MM.1S (cell line): ENCODE results near the gene MUC7.
A peak's percentile ranks its signal among the peaks of the same experiment; 100 is the strongest.

Source experiments
- DNase-seq: peaks from one replicate; pipeline ENCODE4 v3.0.0-alpha.2; 2015
- H2AFZ ChIP-seq: fragments of 300-600 bp; sonication (generic); 2 replicates; pipeline ENCODE4 v1.6.0; 2016; ENCODE audit warnings: antibody characterized with exemption, low read length
- H3F3A ChIP-seq: fragments of 300-600 bp; sonication (generic); 2 replicates; pipeline ENCODE4 v1.6.1; 2016; ENCODE audit warnings: mild to moderate bottlenecking, antibody characterized with exemption, low read length, moderate library complexity, mixed read lengths; ENCODE audit not compliant: insufficient read depth
- H3K27ac ChIP-seq: fragments of 300-600 bp; sonication (generic); 2 replicates; pipeline ENCODE4 v1.5.1; 2016; ENCODE audit warnings: mild to moderate bottlenecking, low read length
- H3K27me3 ChIP-seq: fragments of 300-600 bp; sonication (generic); replicated peaks from 2 replicates; pipeline ENCODE4 v1.6.0; 2016; ENCODE audit warnings: low read length; ENCODE audit not compliant: insufficient read depth
- H3K36me3 ChIP-seq: fragments of 300-600 bp; sonication (generic); replicated peaks from 2 replicates; pipeline ENCODE4 v1.6.1; 2016; ENCODE audit warnings: mild to moderate bottlenecking, low read length, mixed read lengths; ENCODE audit not compliant: insufficient read depth
- H3K4me1 ChIP-seq: fragments of 300-600 bp; sonication (generic); 2 replicates; pipeline ENCODE4 v1.6.1; 2016; ENCODE audit warnings: low read length, mixed read lengths
- H3K4me2 ChIP-seq: fragments of 300-600 bp; sonication (generic); 2 replicates; pipeline ENCODE4 v1.6.0; 2016; ENCODE audit warnings: low read depth, low read length
- H3K4me3 ChIP-seq: fragments of 300-600 bp; sonication (generic); 2 replicates; pipeline ENCODE4 v1.5.1; 2016; ENCODE audit warnings: low read length, mixed read lengths
- H3K79me2 ChIP-seq: fragments of 300-600 bp; sonication (generic); 2 replicates; pipeline ENCODE4 v1.6.1; 2016; ENCODE audit warnings: mixed run types, low read length, mixed read lengths
- H3K9ac ChIP-seq: fragments of 300-600 bp; sonication (generic); 2 replicates; pipeline ENCODE4 v1.6.1; 2016; ENCODE audit warnings: low read length, mixed read lengths
- H3K9me2 ChIP-seq: fragments of 300-600 bp; sonication (generic); replicated peaks from 2 replicates; pipeline ENCODE4 v1.6.1; 2016; ENCODE audit warnings: mild to moderate bottlenecking, low read length, mixed read lengths; ENCODE audit not compliant: insufficient read depth
- H3K9me3 ChIP-seq: fragments of 300-600 bp; sonication (generic); replicated peaks from 2 replicates; pipeline ENCODE4 v1.6.1; 2016; ENCODE audit warnings: mild to moderate bottlenecking, low read length, mixed read lengths; ENCODE audit not compliant: insufficient read depth
- H4K20me1 ChIP-seq: fragments of 300-600 bp; sonication (generic); 2 replicates; pipeline ENCODE4 v1.6.1; 2016; ENCODE audit warnings: mild to moderate bottlenecking, low read length, moderate library complexity, mixed read lengths; ENCODE audit not compliant: insufficient read depth
- EZH2 ChIP-seq: fragments of 300-600 bp; sonication (generic); optimal IDR thresholded peaks from 2 replicates; pipeline ENCODE3; 2017; ENCODE audit warnings: low read depth, mild to moderate bottlenecking, antibody characterized with exemption, low read length, mixed read lengths
- EZH2phosphoT487 ChIP-seq: fragments of 300-600 bp; sonication (generic); IDR thresholded peaks from 2 replicates; pipeline ENCODE4 v1.6.1; 2018; ENCODE audit warnings: antibody characterized with exemption, low read length
- TF ChIP-seq, protein P1 (sequence below): fragments of 300-600 bp; sonication (generic); IDR thresholded peaks from 2 replicates; pipeline ENCODE4 v1.5.1; 2016; ENCODE audit warnings: antibody characterized with exemption, low read length, mixed read lengths

MUC7 gene

DNA sequence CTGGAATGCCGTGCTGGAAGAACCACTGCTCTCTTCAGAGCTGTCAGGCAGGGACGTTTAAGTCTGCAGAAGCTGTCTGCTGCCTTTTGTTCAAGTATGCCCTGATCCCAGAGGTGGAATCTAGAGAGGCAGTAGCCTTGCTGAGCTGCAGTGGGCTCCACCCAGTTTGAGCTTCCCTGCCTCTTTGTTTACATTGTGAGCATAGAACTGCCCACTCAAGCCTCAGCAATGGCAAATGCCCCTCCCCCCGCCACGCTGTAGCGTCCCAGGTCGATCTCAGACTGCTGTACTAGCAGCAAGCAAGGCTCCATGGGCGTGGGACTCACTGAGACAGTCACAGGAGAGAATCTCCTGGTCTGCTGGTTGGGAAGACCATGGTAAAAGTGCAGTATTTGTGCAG, 34.8 kb upstream of the MUC7 start:
- Histone ChIP-seq H3K27me3 (no peaks in the 10 kb centered on the region), H2AFZ (no peak overlapping the region), H3K27ac (no peak overlapping the region), H3K9ac (no peak overlapping the region), H3K36me3 (no peaks in the 10 kb centered on the region), H3K9me2 (no peaks in the 10 kb centered on the region), H3K4me3 (no peak overlapping the region), H3K4me2 (no peak overlapping the region), H3K9me3 (no peaks in the 10 kb centered on the region), H3F3A (no peaks in the 10 kb centered on the region), H3K4me1 (no peaks in the 10 kb centered on the region), H4K20me1 (no peaks in the 10 kb centered on the region), H3K79me2 (no peaks in the 10 kb centered on the region)
- DNase-seq = no peak
- no peak for TF ChIP-seq EZH2phosphoT487
- TF ChIP-seq, protein P1, sequence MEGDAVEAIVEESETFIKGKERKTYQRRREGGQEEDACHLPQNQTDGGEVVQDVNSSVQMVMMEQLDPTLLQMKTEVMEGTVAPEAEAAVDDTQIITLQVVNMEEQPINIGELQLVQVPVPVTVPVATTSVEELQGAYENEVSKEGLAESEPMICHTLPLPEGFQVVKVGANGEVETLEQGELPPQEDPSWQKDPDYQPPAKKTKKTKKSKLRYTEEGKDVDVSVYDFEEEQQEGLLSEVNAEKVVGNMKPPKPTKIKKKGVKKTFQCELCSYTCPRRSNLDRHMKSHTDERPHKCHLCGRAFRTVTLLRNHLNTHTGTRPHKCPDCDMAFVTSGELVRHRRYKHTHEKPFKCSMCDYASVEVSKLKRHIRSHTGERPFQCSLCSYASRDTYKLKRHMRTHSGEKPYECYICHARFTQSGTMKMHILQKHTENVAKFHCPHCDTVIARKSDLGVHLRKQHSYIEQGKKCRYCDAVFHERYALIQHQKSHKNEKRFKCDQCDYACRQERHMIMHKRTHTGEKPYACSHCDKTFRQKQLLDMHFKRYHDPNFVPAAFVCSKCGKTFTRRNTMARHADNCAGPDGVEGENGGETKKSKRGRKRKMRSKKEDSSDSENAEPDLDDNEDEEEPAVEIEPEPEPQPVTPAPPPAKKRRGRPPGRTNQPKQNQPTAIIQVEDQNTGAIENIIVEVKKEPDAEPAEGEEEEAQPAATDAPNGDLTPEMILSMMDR = no peak
- no peak for TF ChIP-seq EZH2

DNA sequence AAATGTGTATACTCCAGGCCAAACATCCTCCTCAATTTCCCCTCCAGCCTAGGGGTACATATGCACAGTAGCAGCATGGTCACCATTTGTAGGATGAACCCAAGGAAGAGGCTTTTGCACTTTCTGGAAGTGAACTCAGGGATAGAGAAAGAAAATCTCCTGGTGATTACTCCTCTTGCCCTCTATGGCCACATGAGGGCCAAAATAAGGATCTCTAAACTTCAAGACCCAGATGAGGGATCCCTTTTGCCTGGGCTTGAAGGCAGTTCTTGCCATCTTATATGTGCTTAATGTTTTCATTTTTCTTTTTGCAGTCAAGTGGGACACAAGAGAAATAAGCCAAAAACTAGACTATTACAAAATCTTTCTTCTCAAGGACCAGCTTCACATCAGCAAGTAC, 29.5 kb upstream of the MUC7 start:
- Histone ChIP-seq H3F3A (no peaks in the 10 kb centered on the region), H3K9ac (no peak overlapping the region), H3K9me3 (no peaks in the 10 kb centered on the region), H4K20me1 (no peaks in the 10 kb centered on the region), H3K4me2 (no peak overlapping the region), H3K36me3 (no peaks in the 10 kb centered on the region), H3K9me2 (no peaks in the 10 kb centered on the region), H2AFZ (no peak overlapping the region), H3K27me3 (no peaks in the 10 kb centered on the region), H3K27ac (no peak overlapping the region), H3K4me3 (no peak overlapping the region), H3K79me2 (no peaks in the 10 kb centered on the region), H3K4me1 (no peaks in the 10 kb centered on the region)
- no peak for DNase-seq
- TF ChIP-seq EZH2 (no peak), EZH2phosphoT487 (no peak)
- TF ChIP-seq, protein P1 = no peak

DNA sequence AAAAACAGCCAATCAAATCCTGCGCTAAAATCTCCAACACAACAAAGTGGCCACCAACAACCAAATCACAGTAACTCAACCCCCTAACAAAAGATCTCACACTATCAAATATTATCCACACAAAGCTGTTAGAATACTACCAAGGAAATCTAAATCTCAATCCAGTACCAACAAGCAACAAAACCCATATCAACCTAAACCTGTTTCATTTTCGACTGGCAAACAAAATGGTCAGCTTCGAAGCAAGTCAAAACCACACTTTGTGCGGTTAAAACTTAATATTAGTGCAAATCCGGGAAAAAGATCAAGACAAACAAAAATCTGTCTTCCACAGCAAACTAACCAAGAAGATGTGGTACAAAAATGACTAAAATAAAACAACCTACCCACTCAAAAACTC, 28.7 kb upstream of the MUC7 start:
- Histone ChIP-seq H3F3A (no peaks in the 10 kb centered on the region), H3K4me2 (0 out of 2 replicates have a peak overlapping the region, but pooled peaks have one; percentile 2), H3K36me3 (no peaks in the 10 kb centered on the region), H3K4me1 (no peaks in the 10 kb centered on the region), H3K27ac (no peak overlapping the region), H3K4me3 (no peak overlapping the region), H3K9me3 (no peaks in the 10 kb centered on the region), H4K20me1 (no peaks in the 10 kb centered on the region), H3K9me2 (no peaks in the 10 kb centered on the region), H3K9ac (no peak overlapping the region), H3K27me3 (no peaks in the 10 kb centered on the region), H3K79me2 (no peaks in the 10 kb centered on the region), H2AFZ (no peak overlapping the region)
- no peak for DNase-seq
- TF ChIP-seq EZH2phosphoT487 (no peak), EZH2 (no peak)
- TF ChIP-seq, protein P1 = no peak
